ENCODE data around the gene USP7.

Gene USP7

DNA sequence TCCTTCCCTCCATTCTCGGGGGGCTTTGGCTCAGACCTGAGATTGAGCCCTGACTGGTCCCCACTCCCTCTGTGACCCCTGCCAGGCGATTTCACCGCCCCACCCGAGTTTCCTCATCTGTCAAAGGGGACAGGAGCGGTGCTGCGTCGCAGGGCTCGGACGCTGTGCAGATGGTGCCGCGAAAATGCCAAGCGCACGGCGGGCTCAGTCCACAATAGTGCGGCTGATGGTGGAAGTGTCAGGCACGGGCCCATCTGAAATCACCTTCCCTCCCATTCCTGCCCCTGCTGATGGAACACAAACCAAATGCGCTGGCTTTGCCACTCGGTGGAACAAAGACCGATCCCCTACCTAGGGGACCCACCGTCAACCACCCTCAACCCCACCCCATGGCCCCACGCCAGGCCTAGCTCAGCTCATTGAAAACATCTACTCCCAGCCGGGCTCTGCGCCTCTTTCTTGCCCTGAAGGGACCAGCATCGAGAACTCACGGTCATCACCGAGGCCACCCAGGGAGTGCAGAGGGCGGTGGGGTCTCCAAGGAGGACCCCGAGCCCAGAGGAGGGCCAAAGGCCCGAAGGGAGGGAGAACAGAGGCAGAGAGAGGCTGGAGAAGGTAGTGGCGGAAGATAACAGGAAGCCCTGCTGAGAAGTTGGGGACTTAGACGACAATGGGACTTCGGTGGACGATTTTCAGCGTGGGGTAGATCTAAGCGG, 96.3 kb downstream of the USP7 start:
- Histone ChIP-seq H3K9ac (ENCODE audit: low read length) (peak overlapping the region; percentile 80), H3K4me2 (ENCODE audit: low read depth, low read length) (peak overlapping the region; percentile 92), H3K9me2 (replicated peaks; ENCODE audit: insufficient read depth, low read length) (no peaks in the 10 kb centered on the region), H3K9me3 (replicated peaks; ENCODE audit: insufficient read depth, low read length) (no peaks in the 10 kb centered on the region), H3K4me1 (ENCODE audit: low read length) (no peaks in the 10 kb centered on the region; the same call in 1 of the 2 replicates), H3K27ac (ENCODE audit: low read length) (peak overlapping the region; percentile 78), H3K36me3 (replicated peaks; ENCODE audit: insufficient read depth, low read length) (no peaks in the 10 kb centered on the region), H3K4me3 (ENCODE audit: low read length) (peak overlapping the region; percentile 73), H4K20me1 (ENCODE audit: insufficient read depth, low read length) (peaks cover 9% of the 10 kb centered on the region), H3F3A (ENCODE audit: insufficient read depth, low read length) (peaks cover 7% of the 10 kb centered on the region; the same call in 1 of the 2 replicates), H3K27me3 (replicated peaks; ENCODE audit: insufficient read depth, low read length) (no peaks in the 10 kb centered on the region), H3K79me2 (ENCODE audit: low read length) (peaks cover 59% of the 10 kb centered on the region), H2AFZ (ENCODE audit: low read length) (0 out of 2 replicates have a peak overlapping the region, but pooled peaks have one; percentile 37)
- DNase-seq, result peak; percentile 42
- TF ChIP-seq EZH2phosphoT487 (IDR thresholded peaks at IDR 0.05; ENCODE audit: low read length) (no peak), EZH2 (optimal IDR thresholded peaks at IDR 0.05; ENCODE audit: low read depth, low read length) (no peak)
- TF ChIP-seq, protein P1, sequence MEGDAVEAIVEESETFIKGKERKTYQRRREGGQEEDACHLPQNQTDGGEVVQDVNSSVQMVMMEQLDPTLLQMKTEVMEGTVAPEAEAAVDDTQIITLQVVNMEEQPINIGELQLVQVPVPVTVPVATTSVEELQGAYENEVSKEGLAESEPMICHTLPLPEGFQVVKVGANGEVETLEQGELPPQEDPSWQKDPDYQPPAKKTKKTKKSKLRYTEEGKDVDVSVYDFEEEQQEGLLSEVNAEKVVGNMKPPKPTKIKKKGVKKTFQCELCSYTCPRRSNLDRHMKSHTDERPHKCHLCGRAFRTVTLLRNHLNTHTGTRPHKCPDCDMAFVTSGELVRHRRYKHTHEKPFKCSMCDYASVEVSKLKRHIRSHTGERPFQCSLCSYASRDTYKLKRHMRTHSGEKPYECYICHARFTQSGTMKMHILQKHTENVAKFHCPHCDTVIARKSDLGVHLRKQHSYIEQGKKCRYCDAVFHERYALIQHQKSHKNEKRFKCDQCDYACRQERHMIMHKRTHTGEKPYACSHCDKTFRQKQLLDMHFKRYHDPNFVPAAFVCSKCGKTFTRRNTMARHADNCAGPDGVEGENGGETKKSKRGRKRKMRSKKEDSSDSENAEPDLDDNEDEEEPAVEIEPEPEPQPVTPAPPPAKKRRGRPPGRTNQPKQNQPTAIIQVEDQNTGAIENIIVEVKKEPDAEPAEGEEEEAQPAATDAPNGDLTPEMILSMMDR (IDR thresholded peaks at IDR 0.05; ENCODE audit: low read length), result no peak

DNA sequence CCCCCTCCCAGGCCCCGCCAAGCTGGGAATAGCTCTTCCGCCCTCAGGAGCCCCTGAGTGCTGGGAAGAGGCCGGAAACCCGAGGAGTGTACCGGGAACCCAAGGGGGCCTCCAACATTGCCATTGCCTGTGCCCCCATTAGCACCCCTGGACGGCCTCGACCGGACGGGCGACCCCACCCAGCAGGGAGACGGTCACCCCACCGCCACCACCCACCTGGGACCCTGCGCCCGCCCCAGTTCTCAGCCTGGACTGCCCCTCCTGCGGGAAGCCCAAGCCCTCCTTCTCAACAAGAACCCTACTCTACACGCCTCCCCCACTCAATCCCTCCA, 96.9 kb downstream of the USP7 start:
- Histone ChIP-seq H3K36me3 (replicated peaks; ENCODE audit: insufficient read depth, low read length) (no peaks in the 10 kb centered on the region), H3K27ac (ENCODE audit: low read length) (no peak overlapping the region), H3K4me1 (ENCODE audit: low read length) (no peaks in the 10 kb centered on the region; the same call in 1 of the 2 replicates), H3F3A (ENCODE audit: insufficient read depth, low read length) (peaks cover 7% of the 10 kb centered on the region; the same call in 1 of the 2 replicates), H3K79me2 (ENCODE audit: low read length) (peaks cover 64% of the 10 kb centered on the region), H4K20me1 (ENCODE audit: insufficient read depth, low read length) (peaks cover 13% of the 10 kb centered on the region), H3K9me2 (replicated peaks; ENCODE audit: insufficient read depth, low read length) (no peaks in the 10 kb centered on the region), H3K4me3 (ENCODE audit: low read length) (peak overlapping the region; percentile 73), H2AFZ (ENCODE audit: low read length) (no peak overlapping the region), H3K27me3 (replicated peaks; ENCODE audit: insufficient read depth, low read length) (no peaks in the 10 kb centered on the region), H3K4me2 (ENCODE audit: low read depth, low read length) (peak overlapping the region; percentile 92), H3K9me3 (replicated peaks; ENCODE audit: insufficient read depth, low read length) (no peaks in the 10 kb centered on the region), H3K9ac (ENCODE audit: low read length) (peak overlapping the region; percentile 80; the same call in 1 of the 2 replicates)
- TF ChIP-seq EZH2 (optimal IDR thresholded peaks at IDR 0.05; ENCODE audit: low read depth, low read length) (no peak), EZH2phosphoT487 (IDR thresholded peaks at IDR 0.05; ENCODE audit: low read length) (no peak)
- TF ChIP-seq, protein P1 (IDR thresholded peaks at IDR 0.05; ENCODE audit: low read length), result no peak
- no peak for DNase-seq

GRCh38 chr16:8866118-8866883, 97.4 kb downstream of the USP7 start:
- Histone ChIP-seq H3K9me2 (replicated peaks; ENCODE audit: insufficient read depth, low read length) (no peaks in the 10 kb centered on the region), H3K9ac (ENCODE audit: low read length) (no peak overlapping the region), H3K4me2 (ENCODE audit: low read depth, low read length) (no peak overlapping the region), H2AFZ (ENCODE audit: low read length) (no peak overlapping the region), H3K27me3 (replicated peaks; ENCODE audit: insufficient read depth, low read length) (no peaks in the 10 kb centered on the region), H3K36me3 (replicated peaks; ENCODE audit: insufficient read depth, low read length) (no peaks in the 10 kb centered on the region), H3K79me2 (ENCODE audit: low read length) (peaks cover 69% of the 10 kb centered on the region), H3K4me1 (ENCODE audit: low read length) (no peaks in the 10 kb centered on the region; the same call in 1 of the 2 replicates), H3K27ac (ENCODE audit: low read length) (no peak overlapping the region), H4K20me1 (ENCODE audit: insufficient read depth, low read length) (peaks cover 17% of the 10 kb centered on the region), H3K4me3 (ENCODE audit: low read length) (no peak overlapping the region), H3K9me3 (replicated peaks; ENCODE audit: insufficient read depth, low read length) (no peaks in the 10 kb centered on the region), H3F3A (ENCODE audit: insufficient read depth, low read length) (peaks cover 7% of the 10 kb centered on the region; the same call in 1 of the 2 replicates)
- TF ChIP-seq EZH2phosphoT487 (IDR thresholded peaks at IDR 0.05; ENCODE audit: low read length), result no peak
- no peak for TF ChIP-seq EZH2 (optimal IDR thresholded peaks at IDR 0.05; ENCODE audit: low read depth, low read length)
- no peak for DNase-seq
